NOMO-1 treated with dmso at 0.1 percent for 144 hours (cell line): Measurements from ENCODE around the gene APEX1.

Experiments
- DNase-seq: peaks from one replicate; lab custom pipeline; 2025; ENCODE audit not compliant: unreplicated experiment; lab: John Stamatoyannopoulos, UW

The APEX1 gene

GRCh38 chr14:20454516-20455354, at the start of gene APEX1, which contains the start of gene OSGEP:
Gene APEX1 (plus strand): TSS chr14:20455226. CDS start chr14:20455646, 420 bp downstream.
Gene OSGEP (minus strand): TSS chr14:20454812. CDS start chr14:20454683, 129 bp downstream.
- DNase-seq: peak; percentile 98

GRCh38 chr14:20409226-20409625, 45.8 kb upstream of the APEX1 start:
- no peak for DNase-seq

- DNase-seq: no peak
Measured at GRCh38 chr14:20412411-20412810, 42.6 kb upstream of the APEX1 start.

- DNase-seq: peak; percentile 72
Measured at GRCh38 chr14:20412876-20413743, 41.9 kb upstream of the APEX1 start, which contains the start of gene TEP1. Gene TEP1 (minus strand): TSS chr14:20413501. CDS start chr14:20408439, 5,062 bp downstream.

GRCh38 chr14:20413744-20414082, 41.3 kb upstream of the APEX1 start:
- no peak for DNase-seq

- peak; percentile 69 for DNase-seq
Measured at GRCh38 chr14:20415782-20416206, 39.2 kb upstream of the APEX1 start.

GRCh38 chr14:20416223-20416622, 38.8 kb upstream of the APEX1 start:
- no peak for DNase-seq

- no peak for DNase-seq
Measured at GRCh38 chr14:20417250-20418186, 37.5 kb upstream of the APEX1 start.

- DNase-seq: no peak
Measured at GRCh38 chr14:20418501-20418909, 36.5 kb upstream of the APEX1 start.

- DNase-seq: no peak
Measured at GRCh38 chr14:20419419-20419818, 35.6 kb upstream of the APEX1 start.

GRCh38 chr14:20421267-20421666, 33.8 kb upstream of the APEX1 start:
- DNase-seq: no peak

GRCh38 chr14:20422886-20423285, 32.1 kb upstream of the APEX1 start:
- DNase-seq: no peak

GRCh38 chr14:20424851-20425250, 30.2 kb upstream of the APEX1 start:
- no peak for DNase-seq

GRCh38 chr14:20427231-20428009, 27.6 kb upstream of the APEX1 start:
- peak; percentile 91 for DNase-seq

- no peak for DNase-seq
Measured at GRCh38 chr14:20428010-20428365, 27.0 kb upstream of the APEX1 start.

- no peak for DNase-seq
Measured at GRCh38 chr14:20428802-20429201, 26.2 kb upstream of the APEX1 start.

GRCh38 chr14:20429801-20430669, 25.0 kb upstream of the APEX1 start:
- no peak for DNase-seq

GRCh38 chr14:20434701-20435581, 20.1 kb upstream of the APEX1 start:
- DNase-seq: no peak
